ENCODE measurements around the gene BLOC1S6.

BLOC1S6 gene

GRCh38 chr15:45587095-45587862, at the start of gene BLOC1S6:
Gene BLOC1S6, plus strand, starts transcription at chr15:45587379. Its CDS starts 65 bp downstream, at chr15:45587444.
- peak; percentile 89 for DNase-seq

- no peak for DNase-seq
Measured at GRCh38 chr15:45539680-45540079, 47.5 kb upstream of the BLOC1S6 start.

- DNase-seq = no peak
Measured at GRCh38 chr15:45540531-45540930, 46.6 kb upstream of the BLOC1S6 start.

GRCh38 chr15:45543051-45543450, 44.1 kb upstream of the BLOC1S6 start:
- no peak for DNase-seq

- DNase-seq = no peak
Measured at GRCh38 chr15:45544266-45545023, 42.7 kb upstream of the BLOC1S6 start.

GRCh38 chr15:45546789-45547188, 40.4 kb upstream of the BLOC1S6 start:
- DNase-seq = no peak

GRCh38 chr15:45548753-45549520, 38.2 kb upstream of the BLOC1S6 start:
- DNase-seq = no peak

- DNase-seq = no peak
Measured at GRCh38 chr15:45549541-45550220, 37.5 kb upstream of the BLOC1S6 start.

- DNase-seq = no peak
Measured at GRCh38 chr15:45550436-45550835, 36.7 kb upstream of the BLOC1S6 start.

GRCh38 chr15:45551676-45552075, 35.5 kb upstream of the BLOC1S6 start:
- no peak for DNase-seq

- DNase-seq = no peak
Measured at GRCh38 chr15:45555934-45556608, 31.1 kb upstream of the BLOC1S6 start.

GRCh38 chr15:45572617-45573016, 14.6 kb upstream of the BLOC1S6 start:
- no peak for DNase-seq

GRCh38 chr15:45573961-45574629, 13.1 kb upstream of the BLOC1S6 start:
- peak; percentile 9 for DNase-seq

GRCh38 chr15:45581919-45582318, 5.3 kb upstream of the BLOC1S6 start:
- DNase-seq = no peak

GRCh38 chr15:45583731-45584639, 3.2 kb upstream of the BLOC1S6 start:
- DNase-seq = no peak

GRCh38 chr15:45585069-45585791, 1.9 kb upstream of the BLOC1S6 start:
- DNase-seq = no peak

- no peak for DNase-seq
Measured at GRCh38 chr15:45586125-45586524, 1.1 kb upstream of the BLOC1S6 start.

- no peak for DNase-seq
Measured at GRCh38 chr15:45586601-45587094, 531 bp upstream of the BLOC1S6 start.

- DNase-seq = no peak
Measured at GRCh38 chr15:45587863-45588170, 638 bp downstream of the BLOC1S6 start.
